HG02943 (cell line): ENCODE data around the gene TP73.

Experiments
- ATAC-seq: cut with Tn5 transposase; IDR thresholded peaks from one replicate; pipeline ENCODE4 v1.9.1; 2021; ENCODE audit warnings: mild to moderate bottlenecking, low read depth, moderate library complexity; ENCODE audit not compliant: unreplicated experiment

Gene TP73

GRCh38 chr1:3651930-3652547 is at the start of gene TP73:
TSS of gene TP73 (plus strand) at chr1:3652516. CDS start at chr1:3682366, 29,850 bp downstream.
- no peak for ATAC-seq

- ATAC-seq = no peak
Measured at GRCh38 chr1:3603156-3603555, 49.2 kb upstream of the TP73 start.

- ATAC-seq = no peak
Measured at GRCh38 chr1:3603571-3604467, 48.5 kb upstream of the TP73 start.

GRCh38 chr1:3604468-3604974 is 47.8 kb upstream of the TP73 start:
- no peak for ATAC-seq

GRCh38 chr1:3604997-3605823 is 47.1 kb upstream of the TP73 start:
- ATAC-seq = no peak

- ATAC-seq = no peak
Measured at GRCh38 chr1:3606779-3607702, 45.3 kb upstream of the TP73 start.

- ATAC-seq = no peak
Measured at GRCh38 chr1:3607703-3608065, 44.6 kb upstream of the TP73 start.

- no peak for ATAC-seq
Measured at GRCh38 chr1:3608154-3608553, 44.2 kb upstream of the TP73 start.

- no peak for ATAC-seq
Measured at GRCh38 chr1:3609016-3609768, 43.1 kb upstream of the TP73 start.

GRCh38 chr1:3609769-3610526 is 42.4 kb upstream of the TP73 start:
- ATAC-seq = no peak

GRCh38 chr1:3610527-3611169 is 41.7 kb upstream of the TP73 start:
- ATAC-seq = no peak

- ATAC-seq = no peak
Measured at GRCh38 chr1:3611170-3612019, 40.9 kb upstream of the TP73 start, which contains the start of gene MEGF6. TSS of gene MEGF6 (minus strand) at chr1:3611508. CDS start at chr1:3611268, 240 bp downstream.

GRCh38 chr1:3612123-3612522 is 40.2 kb upstream of the TP73 start:
- ATAC-seq = no peak

GRCh38 chr1:3614755-3615742 is 37.3 kb upstream of the TP73 start:
- no peak for ATAC-seq

GRCh38 chr1:3616861-3617260 is 35.5 kb upstream of the TP73 start:
- no peak for ATAC-seq
